ENCODE data around the gene LRP2. TPM values are rescaled to one million over a fixed set of nuclear protein-coding genes. Genes with fewer than 3 reads are reported as not detected.
"Not testable (repeated sequence)": the region's sequence is repeated elsewhere in the genome, so short reads cannot be mapped to it uniquely, and the experiment has no call there.

Gene LRP2
- total RNA-seq, 1 experiment from 2014 or later, result 260 TPM

DNA sequence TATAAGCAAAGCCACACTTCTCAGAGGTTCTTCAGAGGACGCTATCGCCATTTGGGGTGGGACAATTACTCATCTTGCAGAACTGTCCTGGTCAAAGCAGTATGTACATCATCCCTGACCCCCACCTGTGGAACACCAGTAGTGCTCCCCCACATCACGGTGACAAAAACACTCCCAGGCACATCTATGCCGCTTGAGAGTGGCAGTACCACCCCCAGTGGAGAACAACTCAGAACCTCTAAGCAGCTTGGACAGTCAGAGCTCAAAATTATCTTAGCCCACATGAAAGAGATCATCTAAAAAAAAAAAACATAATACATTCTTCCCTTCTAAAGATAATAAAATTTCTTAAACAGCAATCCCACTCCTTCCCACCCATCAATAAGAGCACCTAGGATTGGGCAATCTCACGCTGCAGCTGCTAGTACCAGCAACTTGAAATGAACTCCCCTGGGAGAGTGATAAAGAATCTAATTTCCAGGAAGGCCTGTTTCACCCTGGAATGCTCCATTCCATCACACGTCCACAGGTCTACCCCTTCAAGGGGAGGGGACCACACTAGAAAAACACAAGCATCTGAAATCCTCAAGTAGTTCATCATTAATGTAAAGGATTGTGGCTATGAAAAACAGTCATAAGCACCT, 31.7 kb downstream of the LRP2 start:
- H3K9me3 ChIP-seq, result no peaks in the 10 kb centered on the region; the same call in 1 of the 2 replicates
- peak overlapping the region; percentile 42 for H3K27ac Mint-ChIP-seq (ENCODE audit: unreplicated experiment)
- H3K36me3 ChIP-seq (ENCODE audit: control insufficient read depth, insufficient read depth, low read length), result no peaks in the 10 kb centered on the region
- peaks cover 42% of the 10 kb centered on the region for H3K36me3 Mint-ChIP-seq (ENCODE audit: insufficient read depth, unreplicated experiment)
- no peaks in the 10 kb centered on the region for H3K27me3 ChIP-seq (replicated peaks; ENCODE audit: control insufficient read depth, insufficient read depth, low read length)
- no peak for DNase-seq
- no peaks in the 10 kb centered on the region for H3K9me3 Mint-ChIP-seq (ENCODE audit: unreplicated experiment)
- no TSS peak for BruUV-seq (replicated peaks)
- no peak overlapping the region for H3K4me3 ChIP-seq (ENCODE audit: low read depth, low read length)
- TF ChIP-seq CTCF (IDR thresholded peaks at IDR 0.05; ENCODE audit: insufficient read depth in 1 of 2, low read depth in 1 of 2, low read length in 1 of 2, severe bottlenecking in 1 of 2, unreplicated experiment in 1 of 2), result no peak
- ChIA-PET POLR2A (no interaction called here), CTCF (no interaction called here)
- H3K4me1 ChIP-seq, result peaks cover 32% of the 10 kb centered on the region
- peaks cover 23% of the 10 kb centered on the region for H3K4me1 Mint-ChIP-seq (ENCODE audit: low read depth, unreplicated experiment)
- H3K27me3 Mint-ChIP-seq (ENCODE audit: insufficient read depth, unreplicated experiment), result no peaks in the 10 kb centered on the region
- intact Hi-C loops (cut with micrococcal nuclease; ENCODE audit: unreplicated experiment), result no loop called here
- H3K4me3 Mint-ChIP-seq (ENCODE audit: unreplicated experiment), result no peak overlapping the region

- no peaks in the 10 kb centered on the region; the same call in 1 of the 2 replicates for H3K9me3 ChIP-seq
- DNase-seq, result no peak
- intact Hi-C loops (cut with micrococcal nuclease; ENCODE audit: unreplicated experiment), result no loop called here
- Mint-ChIP-seq H3K4me1 (ENCODE audit: low read depth, unreplicated experiment) (peaks cover 30% of the 10 kb centered on the region), H3K9me3 (ENCODE audit: unreplicated experiment) (no peaks in the 10 kb centered on the region), H3K36me3 (ENCODE audit: insufficient read depth, unreplicated experiment) (peaks cover 42% of the 10 kb centered on the region), H3K4me3 (ENCODE audit: unreplicated experiment) (no peak overlapping the region), H3K27me3 (ENCODE audit: insufficient read depth, unreplicated experiment) (no peaks in the 10 kb centered on the region), H3K27ac (ENCODE audit: unreplicated experiment) (peak overlapping the region; percentile 5)
- H3K4me3 ChIP-seq (ENCODE audit: low read depth, low read length), result no peak overlapping the region
- CTCF ChIA-PET, result no interaction called here
- peaks cover 32% of the 10 kb centered on the region for H3K4me1 ChIP-seq
- H3K36me3 ChIP-seq (ENCODE audit: control insufficient read depth, insufficient read depth, low read length), result no peaks in the 10 kb centered on the region
- TF ChIP-seq CTCF (IDR thresholded peaks at IDR 0.05; ENCODE audit: insufficient read depth in 1 of 2, low read depth in 1 of 2, low read length in 1 of 2, severe bottlenecking in 1 of 2, unreplicated experiment in 1 of 2), result no peak
- no TSS peak for BruUV-seq (replicated peaks)
- no peaks in the 10 kb centered on the region for H3K27me3 ChIP-seq (replicated peaks; ENCODE audit: control insufficient read depth, insufficient read depth, low read length)
- POLR2A ChIA-PET, result no interaction called here
Observed at GRCh38 chr2:169329688-169330554, 32.4 kb downstream of the LRP2 start.

DNA sequence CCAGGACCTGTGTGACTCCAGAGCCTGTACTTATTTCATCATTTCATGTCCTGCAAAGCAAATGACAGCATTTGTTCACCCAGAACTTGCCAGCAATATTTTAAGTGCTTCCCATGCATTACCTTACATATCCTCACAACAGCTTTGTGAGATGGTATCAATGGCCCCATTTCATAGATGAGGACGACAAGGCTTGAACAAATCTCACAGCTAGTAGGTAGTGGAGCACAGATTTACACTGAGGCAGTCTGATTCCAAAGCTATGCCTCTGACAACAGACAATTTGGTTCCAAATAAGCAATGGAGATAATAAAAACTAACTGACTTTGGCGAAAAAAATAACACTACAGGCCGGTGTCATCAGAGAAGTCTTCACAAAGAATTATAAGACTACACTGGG, 33.5 kb downstream of the LRP2 start:
- ChIA-PET POLR2A (no interaction called here), CTCF (no interaction called here)
- Mint-ChIP-seq H3K9me3 (ENCODE audit: unreplicated experiment) (no peaks in the 10 kb centered on the region), H3K27me3 (ENCODE audit: insufficient read depth, unreplicated experiment) (no peaks in the 10 kb centered on the region), H3K4me3 (ENCODE audit: unreplicated experiment) (no peak overlapping the region), H3K36me3 (ENCODE audit: insufficient read depth, unreplicated experiment) (peaks cover 47% of the 10 kb centered on the region), H3K27ac (ENCODE audit: unreplicated experiment) (peak overlapping the region; percentile 48), H3K4me1 (ENCODE audit: low read depth, unreplicated experiment) (peaks cover 40% of the 10 kb centered on the region)
- no peak for TF ChIP-seq CTCF (IDR thresholded peaks at IDR 0.05; ENCODE audit: insufficient read depth in 1 of 2, low read depth in 1 of 2, low read length in 1 of 2, severe bottlenecking in 1 of 2, unreplicated experiment in 1 of 2)
- Histone ChIP-seq H3K9me3 (no peaks in the 10 kb centered on the region), H3K27me3 (replicated peaks; ENCODE audit: control insufficient read depth, insufficient read depth, low read length) (no peaks in the 10 kb centered on the region), H3K36me3 (ENCODE audit: control insufficient read depth, insufficient read depth, low read length) (no peaks in the 10 kb centered on the region), H3K4me3 (ENCODE audit: low read depth, low read length) (no peak overlapping the region), H3K4me1 (peaks cover 31% of the 10 kb centered on the region)
- intact Hi-C loops (cut with micrococcal nuclease; ENCODE audit: unreplicated experiment), result no loop called here
- BruUV-seq (replicated peaks), result no TSS peak
- DNase-seq, result no peak

DNA sequence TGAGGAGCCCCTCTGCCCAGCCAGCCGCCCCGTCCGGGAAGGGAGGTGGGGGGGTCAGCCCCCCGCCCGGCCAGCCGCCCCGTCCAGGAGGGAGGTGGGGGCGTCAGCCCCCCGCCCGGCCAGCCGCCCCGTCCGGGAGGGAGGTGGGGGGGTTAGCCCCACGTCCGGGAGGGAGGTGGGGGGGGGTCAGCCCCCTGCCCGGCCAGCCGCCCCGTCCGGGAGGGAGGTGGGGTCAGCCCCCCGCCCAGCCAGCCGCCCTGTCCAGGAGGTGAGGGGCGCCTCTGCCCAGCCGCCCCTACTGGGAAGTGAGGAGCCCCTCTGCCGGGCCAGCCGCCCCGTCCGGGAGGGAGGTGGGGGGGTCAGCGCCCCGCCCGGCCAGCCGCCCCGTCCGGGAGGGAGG, 34.5 kb downstream of the LRP2 start:
- intact Hi-C loops (cut with micrococcal nuclease; ENCODE audit: unreplicated experiment); H3K4me3 Mint-ChIP-seq (ENCODE audit: unreplicated experiment); H3K4me3 ChIP-seq (ENCODE audit: low read depth, low read length); H3K27ac Mint-ChIP-seq (ENCODE audit: unreplicated experiment); H3K36me3 ChIP-seq (ENCODE audit: control insufficient read depth, insufficient read depth, low read length); H3K27me3 ChIP-seq (replicated peaks; ENCODE audit: control insufficient read depth, insufficient read depth, low read length); H3K9me3 Mint-ChIP-seq (ENCODE audit: unreplicated experiment); POLR2A ChIA-PET; H3K27me3 Mint-ChIP-seq (ENCODE audit: insufficient read depth, unreplicated experiment); H3K9me3 ChIP-seq; DNase-seq; BruUV-seq (replicated peaks): not testable (repeated sequence)
- peaks cover 48% of the 10 kb centered on the region for H3K4me1 Mint-ChIP-seq (ENCODE audit: low read depth, unreplicated experiment)
- peaks cover 37% of the 10 kb centered on the region for H3K4me1 ChIP-seq
- CTCF ChIA-PET, result interaction anchor here (0.6 kb wide), 1 partner anchor 110 kb away, joined by 5 read pairs; no protein-coding TSS in a partner anchor
- H3K36me3 Mint-ChIP-seq (ENCODE audit: insufficient read depth, unreplicated experiment), result peaks cover 47% of the 10 kb centered on the region

DNA sequence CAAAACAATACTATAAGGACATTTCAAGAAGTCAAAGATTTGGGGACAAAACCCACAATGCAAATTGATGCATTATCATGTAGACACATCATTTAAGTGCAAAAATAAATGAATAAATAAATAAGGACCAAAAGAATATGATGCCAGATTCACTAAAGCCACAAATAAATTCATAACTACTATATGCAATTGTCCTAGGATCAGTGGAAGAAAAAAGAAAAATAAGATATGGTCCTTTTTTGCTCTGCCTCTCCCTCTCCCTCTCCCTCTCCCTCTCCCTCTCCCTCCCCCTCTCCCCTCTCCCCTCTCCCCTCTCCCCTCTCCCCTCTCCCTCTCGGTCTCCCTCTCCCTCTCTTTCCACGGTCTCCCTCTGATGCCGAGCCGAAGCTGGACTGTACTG, 36.4 kb downstream of the LRP2 start:
- H3K9me3 Mint-ChIP-seq (ENCODE audit: unreplicated experiment); H3K4me3 ChIP-seq (ENCODE audit: low read depth, low read length); POLR2A ChIA-PET; H3K4me3 Mint-ChIP-seq (ENCODE audit: unreplicated experiment); H3K36me3 ChIP-seq (ENCODE audit: control insufficient read depth, insufficient read depth, low read length); BruUV-seq (replicated peaks); H3K27me3 ChIP-seq (replicated peaks; ENCODE audit: control insufficient read depth, insufficient read depth, low read length); H3K27me3 Mint-ChIP-seq (ENCODE audit: insufficient read depth, unreplicated experiment); H3K9me3 ChIP-seq; DNase-seq; CTCF ChIA-PET: not testable (repeated sequence)
- intact Hi-C loops (cut with micrococcal nuclease; ENCODE audit: unreplicated experiment), result loop anchor here (1.0 kb wide), 1 partner anchor 71 kb away; no protein-coding TSS in a partner anchor
- Mint-ChIP-seq H3K27ac (ENCODE audit: unreplicated experiment) (peak overlapping the region; percentile 68), H3K36me3 (ENCODE audit: insufficient read depth, unreplicated experiment) (peaks cover 38% of the 10 kb centered on the region), H3K4me1 (ENCODE audit: low read depth, unreplicated experiment) (peaks cover 35% of the 10 kb centered on the region)
- H3K4me1 ChIP-seq, result peaks cover 42% of the 10 kb centered on the region

Measured in Caco-2 (cell line).